NCI-H345 treated with DMSO at 0.1 percent for 48 hours (cell line): Measurements from ENCODE around the gene CCDC141.

Experiments used
- DNase-seq: peaks from one replicate; lab custom pipeline; 2025; ENCODE audit not compliant: unreplicated experiment; lab: John Stamatoyannopoulos, UW

Gene CCDC141

GRCh38 chr2:178836807-178837206, 213.1 kb downstream of the CCDC141 start:
- DNase-seq: no peak

GRCh38 chr2:178834086-178834485, 215.9 kb downstream of the CCDC141 start:
- no peak for DNase-seq

- no peak for DNase-seq
These were observed 216.6 kb downstream of the CCDC141 start for GRCh38 chr2:178833382-178833781.

GRCh38 chr2:178830451-178830850, 219.5 kb downstream of the CCDC141 start:
- DNase-seq: peak; percentile 90

- no peak for DNase-seq
These were observed 220.0 kb downstream of the CCDC141 start for GRCh38 chr2:178829981-178830380.

- peak; percentile 22 for DNase-seq
These were observed 220.5 kb downstream of the CCDC141 start for GRCh38 chr2:178829299-178829960.

- no peak for DNase-seq
These were observed 221.5 kb downstream of the CCDC141 start for GRCh38 chr2:178828486-178828881.

GRCh38 chr2:178827739-178828485, 222.0 kb downstream of the CCDC141 start:
- DNase-seq: no peak

GRCh38 chr2:178827111-178827510, 222.8 kb downstream of the CCDC141 start:
- no peak for DNase-seq

GRCh38 chr2:178825183-178825582, 224.8 kb downstream of the CCDC141 start:
- DNase-seq: no peak

- DNase-seq: no peak
These were observed 225.8 kb downstream of the CCDC141 start for GRCh38 chr2:178824181-178824580.

GRCh38 chr2:178819992-178820391, 229.9 kb downstream of the CCDC141 start:
- no peak for DNase-seq

- no peak for DNase-seq
These were observed 230.6 kb downstream of the CCDC141 start for GRCh38 chr2:178819147-178819875.

- DNase-seq: no peak
These were observed 238.0 kb downstream of the CCDC141 start for GRCh38 chr2:178811901-178812300.

- DNase-seq: no peak
These were observed 238.9 kb downstream of the CCDC141 start for GRCh38 chr2:178811045-178811444.

GRCh38 chr2:178810422-178810821, 239.5 kb downstream of the CCDC141 start:
- no peak for DNase-seq

GRCh38 chr2:178807227-178808008, 242.5 kb downstream of the CCDC141 start, which contains the start of gene TTN:
Gene TTN, minus strand, starts transcription at chr2:178807423. Its CDS starts 2,781 bp downstream, at chr2:178804642.
- no peak for DNase-seq

- DNase-seq: no peak
These were observed 243.4 kb downstream of the CCDC141 start for GRCh38 chr2:178806543-178806942.

- DNase-seq: no peak
These were observed 244.5 kb downstream of the CCDC141 start for GRCh38 chr2:178805457-178805856.

- DNase-seq: no peak
These were observed 245.1 kb downstream of the CCDC141 start for GRCh38 chr2:178804791-178805190.

GRCh38 chr2:178800510-178800909, 249.4 kb downstream of the CCDC141 start:
- DNase-seq: no peak
